ENCODE data around the gene SIMC1.
A peak's percentile ranks its signal among the peaks of the same experiment; 100 is the strongest.

The SIMC1 gene

GRCh38 chr5:176317534-176318374 lies 79.5 kb downstream of the SIMC1 start:
- DNase-seq: no peak

GRCh38 chr5:176319827-176320554 lies 81.8 kb downstream of the SIMC1 start:
- DNase-seq: no peak

- DNase-seq: no peak
Observed at GRCh38 chr5:176320577-176320976, 82.4 kb downstream of the SIMC1 start.

- no peak for DNase-seq
Observed at GRCh38 chr5:176334031-176334770, 96.0 kb downstream of the SIMC1 start.

- DNase-seq: no peak
Observed at GRCh38 chr5:176337913-176338312, 99.7 kb downstream of the SIMC1 start.

- no peak for DNase-seq
Observed at GRCh38 chr5:176339304-176339703, 101.1 kb downstream of the SIMC1 start.

GRCh38 chr5:176341325-176342157 lies 103.3 kb downstream of the SIMC1 start:
- DNase-seq: no peak

GRCh38 chr5:176342158-176342483 lies 103.9 kb downstream of the SIMC1 start:
- DNase-seq: no peak

- no peak for DNase-seq
Observed at GRCh38 chr5:176342766-176343458, 104.7 kb downstream of the SIMC1 start.

- no peak for DNase-seq
Observed at GRCh38 chr5:176350416-176350815, 112.2 kb downstream of the SIMC1 start.

GRCh38 chr5:176352116-176352878 lies 114.1 kb downstream of the SIMC1 start:
- DNase-seq: no peak

- DNase-seq: no peak
Observed at GRCh38 chr5:176353533-176353932, 115.3 kb downstream of the SIMC1 start.

GRCh38 chr5:176355400-176356178 lies 117.4 kb downstream of the SIMC1 start:
- no peak for DNase-seq

GRCh38 chr5:176356179-176356566 lies 117.9 kb downstream of the SIMC1 start:
- DNase-seq: no peak

GRCh38 chr5:176359658-176360057 lies 121.4 kb downstream of the SIMC1 start:
- no peak for DNase-seq

GRCh38 chr5:176360894-176361436 lies 122.7 kb downstream of the SIMC1 start:
- DNase-seq: no peak

GRCh38 chr5:176361437-176362232 lies 123.4 kb downstream of the SIMC1 start, which contains the start of gene KIAA1191:
TSS of gene KIAA1191 (minus strand) at chr5:176361764. CDS start at chr5:176359508, 2,256 bp downstream.
- DNase-seq: peak; percentile 50

- no peak for DNase-seq
Observed at GRCh38 chr5:176362233-176362490, 123.9 kb downstream of the SIMC1 start.

GRCh38 chr5:176364765-176365350 lies 126.6 kb downstream of the SIMC1 start:
- DNase-seq: no peak

All from NCI-H2081 treated with DMSO at 0.1 percent for 48 hours (cell line).